Measurements from ENCODE around the gene ALG2.

- TF ChIP-seq CTCF (conservative IDR thresholded peaks at IDR 0.05; ENCODE audit: low read length) (no peak), EZH2phosphoT487 (IDR thresholded peaks at IDR 0.05; ENCODE audit: borderline replicate concordance, low read depth, low read length) (no peak)
Measured at GRCh38 chr9:99167119-99167518, 54.6 kb downstream of the ALG2 start.
